LNCAP (cell line): Measurements from ENCODE around the gene GPR155.

Experiments
- CTCF ChIP-seq: fragments of 450-650 bp; IDR thresholded peaks from 2 replicates; pipeline ENCODE4 v1.5.1; 2017; ENCODE audit warnings: mild to moderate bottlenecking

GPR155 gene

GRCh38 chr2:174428214-174428613 lies 58.6 kb downstream of the GPR155 start:
- no peak for TF ChIP-seq CTCF

- TF ChIP-seq CTCF: no peak
Observed at GRCh38 chr2:174412256-174412655, 74.6 kb downstream of the GPR155 start.

GRCh38 chr2:174403628-174404027 lies 83.2 kb downstream of the GPR155 start:
- no peak for TF ChIP-seq CTCF

- TF ChIP-seq CTCF: no peak
Observed at GRCh38 chr2:174400853-174401252, 86.0 kb downstream of the GPR155 start.

- TF ChIP-seq CTCF: no peak
Observed at GRCh38 chr2:174399171-174399570, 87.7 kb downstream of the GPR155 start.

- TF ChIP-seq CTCF: no peak
Observed at GRCh38 chr2:174397773-174398172, 89.1 kb downstream of the GPR155 start.

GRCh38 chr2:174395969-174396630 lies 90.7 kb downstream of the GPR155 start:
- TF ChIP-seq CTCF: no peak
